Tibial nerve (tissue), 4 donors: ENCODE data around the gene HDAC11. TPM values are rescaled to one million over a fixed set of nuclear protein-coding genes. Genes with fewer than 3 reads are reported as not detected.

Source experiments
- DNase-seq, 2 donors: peaks; one replicate each; pipeline ENCODE4 v3.0.0-alpha.2; 2019; ENCODE audit warnings: low spot score in 2 of 2
- H3K27ac ChIP-seq, 4 donors: fragments of 200-600 bp; sonication (generic) in 3 of 4; one replicate each; pipeline ENCODE4 v1.5.1; 2017 to 2019; ENCODE audit warnings: mild to moderate bottlenecking in 1 of 4
- H3K27me3 ChIP-seq, 2 donors: fragments of 200-600 bp; sonication (generic) in 1 of 2; one replicate each; pipeline versions ENCODE4 v1.5.1 to v1.6.0; 2017 to 2019
- H3K36me3 ChIP-seq, 3 donors: fragments of 200-600 bp; sonication (generic); one replicate each; pipeline ENCODE4 v1.5.1; 2018 to 2019
- H3K4me1 ChIP-seq, 4 donors: fragments of 200-600 bp; sonication (generic) in 3 of 4; one replicate each; pipeline ENCODE4 v1.5.1; 2017 to 2019
- H3K4me3 ChIP-seq, 4 donors: fragments of 200-600 bp; sonication (generic) in 3 of 4; one replicate each; pipeline ENCODE4 v1.5.1; 2017 to 2019; ENCODE audit warnings: mild to moderate bottlenecking in 1 of 4, moderate library complexity in 1 of 4
- H3K9me3 ChIP-seq, 4 donors: fragments of 200-600 bp; sonication (generic) in 3 of 4; one replicate each; pipeline ENCODE4 v1.5.1; 2017 to 2019
- EP300 ChIP-seq, 2 donors: sonication (generic); formaldehyde crosslinking; IDR thresholded peaks; one replicate each; pipeline ENCODE4 v1.6.1; 2017; ENCODE audit warnings: antibody characterized with exemption in 2 of 2, mild to moderate bottlenecking in 1 of 2
- POLR2A ChIP-seq, 2 donors: fragments of 450-650 bp; IDR thresholded peaks; one replicate each; pipeline ENCODE4 v1.6.1; 2017; ENCODE audit warnings: antibody characterized with exemption in 2 of 2, mild to moderate bottlenecking in 2 of 2, moderate library complexity in 2 of 2
- WGBS, 2 donors: methylation state at CpG; one replicate each; pipeline ENCODE4 v1.1.5; 2018; 5-methylcytosine and 5-hydroxymethylcytosine counted together
- total RNA-seq, 4 donors: library from RNA; depleted of rRNA; stranded (reverse); fragments of >200 nt; gene quantifications; one replicate each; pipeline ENCODE4 v1.1.0, GENCODE V29; 2016
- TF ChIP-seq, protein P1 (sequence below), 5 experiments: fragments of 200-600 bp in 3 of 5; fragments of 450-650 bp in 2 of 5; sonication (generic) in 3 of 5; IDR thresholded peaks; one replicate each; pipeline ENCODE4 v1.5.1; 2016 to 2019; ENCODE audit warnings: antibody characterized with exemption in 5 of 5, mild to moderate bottlenecking in 3 of 5, moderate library complexity in 2 of 5

HDAC11 gene
- total RNA-seq, 4 donors from 2014 or later: 20.9 to 25.1 (median 23.9) TPM

DNA sequence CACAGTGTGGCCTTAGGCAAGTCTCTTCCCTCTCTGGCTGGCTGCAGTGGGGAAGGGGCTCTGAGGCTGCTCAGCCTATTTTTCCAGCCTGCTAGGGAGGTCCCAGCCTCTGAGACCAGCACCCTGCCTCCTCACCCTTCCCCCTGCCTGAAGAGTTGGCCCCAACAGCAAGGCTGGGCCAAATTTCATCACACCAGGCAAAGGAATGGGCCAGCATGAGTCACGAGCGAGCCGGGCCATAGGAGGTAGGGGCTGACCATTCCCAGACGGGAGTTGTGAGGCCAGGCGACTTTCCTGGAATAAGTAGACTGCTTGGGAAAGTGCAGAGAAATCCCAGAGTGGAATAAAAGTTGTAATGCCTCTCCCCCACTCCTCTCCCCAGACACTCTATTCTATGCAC, 63.1 kb downstream of the HDAC11 start:
- Histone ChIP-seq H3K27me3 (no peaks in the 10 kb centered on the region), H3K4me1 (peaks cover 0 to 61% (median 11%) of the 10 kb centered on the region in 4 donors), H3K36me3 (no peaks in the 10 kb centered on the region), H3K4me3 (no peak overlapping the region), H3K9me3 (no peaks in the 10 kb centered on the region), H3K27ac (peak overlapping the region in 2 of 4 donors; percentile 82 to 88)
- peak; percentile 61 to 77 for DNase-seq
- TF ChIP-seq EP300 (IDR thresholded peaks at IDR 0.05) (peak in 1 of 2 donors; percentile 89), POLR2A (IDR thresholded peaks at IDR 0.05) (no peak)
- 46 to 48% methylated on average over 5 of the region's 5 CpGs for WGBS, 2 donors

DNA sequence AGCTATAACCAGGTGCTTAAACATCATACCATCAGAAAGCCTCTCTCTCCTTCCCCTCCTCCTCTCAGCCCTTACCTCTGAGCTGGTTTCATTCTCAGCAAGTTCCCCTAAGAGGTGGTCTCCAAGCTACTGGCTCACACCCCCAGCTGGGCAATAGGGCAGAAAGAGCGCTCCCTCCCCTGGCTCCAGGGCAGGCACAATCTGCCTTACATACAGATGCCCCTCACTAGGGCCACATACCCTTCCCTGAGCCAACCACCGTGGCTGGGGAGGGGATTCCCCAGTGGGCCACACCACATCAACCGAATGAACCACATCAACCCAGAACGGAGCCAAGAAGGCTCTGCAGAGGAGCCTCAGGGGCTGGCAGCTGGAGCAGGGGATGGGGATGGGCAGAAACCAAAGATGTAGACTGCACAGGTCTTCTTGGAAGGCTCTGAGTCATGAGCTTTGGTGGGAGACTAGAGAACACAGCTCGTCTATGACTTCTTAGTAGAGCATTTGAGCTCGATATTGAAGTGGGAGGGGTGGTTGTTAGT, 64.3 kb downstream of the HDAC11 start:
- Histone ChIP-seq H3K27me3 (no peaks in the 10 kb centered on the region), H3K4me3 (no peak overlapping the region), H3K27ac (peak overlapping the region in 1 of 4 donors; percentile 88), H3K36me3 (no peaks in the 10 kb centered on the region), H3K4me1 (peaks cover 0 to 59% (median 14%) of the 10 kb centered on the region in 4 donors), H3K9me3 (no peaks in the 10 kb centered on the region)
- 40 to 47% methylated on average over 6 of the region's 6 CpGs for WGBS, 2 donors
- TF ChIP-seq, protein P1, sequence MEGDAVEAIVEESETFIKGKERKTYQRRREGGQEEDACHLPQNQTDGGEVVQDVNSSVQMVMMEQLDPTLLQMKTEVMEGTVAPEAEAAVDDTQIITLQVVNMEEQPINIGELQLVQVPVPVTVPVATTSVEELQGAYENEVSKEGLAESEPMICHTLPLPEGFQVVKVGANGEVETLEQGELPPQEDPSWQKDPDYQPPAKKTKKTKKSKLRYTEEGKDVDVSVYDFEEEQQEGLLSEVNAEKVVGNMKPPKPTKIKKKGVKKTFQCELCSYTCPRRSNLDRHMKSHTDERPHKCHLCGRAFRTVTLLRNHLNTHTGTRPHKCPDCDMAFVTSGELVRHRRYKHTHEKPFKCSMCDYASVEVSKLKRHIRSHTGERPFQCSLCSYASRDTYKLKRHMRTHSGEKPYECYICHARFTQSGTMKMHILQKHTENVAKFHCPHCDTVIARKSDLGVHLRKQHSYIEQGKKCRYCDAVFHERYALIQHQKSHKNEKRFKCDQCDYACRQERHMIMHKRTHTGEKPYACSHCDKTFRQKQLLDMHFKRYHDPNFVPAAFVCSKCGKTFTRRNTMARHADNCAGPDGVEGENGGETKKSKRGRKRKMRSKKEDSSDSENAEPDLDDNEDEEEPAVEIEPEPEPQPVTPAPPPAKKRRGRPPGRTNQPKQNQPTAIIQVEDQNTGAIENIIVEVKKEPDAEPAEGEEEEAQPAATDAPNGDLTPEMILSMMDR (IDR thresholded peaks at IDR 0.05): no peak
- TF ChIP-seq POLR2A (IDR thresholded peaks at IDR 0.05) (no peak), EP300 (IDR thresholded peaks at IDR 0.05) (no peak)
- DNase-seq: no peak

DNA sequence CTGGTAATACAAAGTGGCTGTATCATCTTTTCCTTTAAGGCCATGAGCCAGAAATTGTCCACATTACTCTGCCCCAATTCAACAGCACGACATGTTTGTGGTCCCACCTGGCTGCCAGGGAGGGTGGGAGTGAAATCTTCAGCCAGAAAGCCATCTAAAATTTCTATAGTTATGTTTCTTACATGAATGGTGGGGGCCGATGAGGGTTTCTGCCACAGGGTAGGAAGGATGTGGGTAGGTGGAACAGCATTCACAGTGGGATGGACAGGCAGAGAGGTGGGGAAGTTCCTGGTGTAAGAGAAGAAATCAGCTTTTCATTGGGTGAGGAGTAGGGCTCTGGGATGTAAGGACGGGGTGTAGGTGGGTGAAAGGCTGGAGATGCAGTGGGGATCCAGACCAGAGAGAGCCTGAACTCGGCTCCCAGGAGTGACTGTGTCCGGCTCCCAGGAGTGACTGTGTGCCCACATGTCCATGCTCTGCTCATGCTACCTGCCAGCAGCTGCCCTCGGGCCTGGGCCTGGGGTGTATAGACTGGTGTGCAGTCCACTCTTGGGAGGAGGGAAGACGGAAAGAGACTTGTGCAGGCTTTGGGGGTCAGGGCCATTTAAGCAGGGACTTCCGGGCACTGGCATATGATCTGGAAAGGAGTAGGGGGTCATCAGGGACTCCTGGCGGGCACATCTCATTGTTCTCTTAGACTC, 65.0 kb downstream of the HDAC11 start:
- peaks cover 0 to 59% (median 11%) of the 10 kb centered on the region in 4 donors for H3K4me1 ChIP-seq
- TF ChIP-seq EP300 (IDR thresholded peaks at IDR 0.05): no peak
- TF ChIP-seq, protein P1 (IDR thresholded peaks at IDR 0.05): no peak
- TF ChIP-seq POLR2A (IDR thresholded peaks at IDR 0.05): no peak
- no peak overlapping the region for H3K4me3 ChIP-seq
- H3K9me3 ChIP-seq: no peaks in the 10 kb centered on the region
- peak overlapping the region in 2 of 4 donors; percentile 36 to 88 for H3K27ac ChIP-seq
- H3K36me3 ChIP-seq: no peaks in the 10 kb centered on the region
- no peaks in the 10 kb centered on the region for H3K27me3 ChIP-seq
- WGBS, 2 donors: 64 to 67% methylated on average over 8 to 9 of the region's 9 CpGs
- no peak for DNase-seq

GRCh38 chr3:13545952-13546454, 65.9 kb downstream of the HDAC11 start:
- H3K4me3 ChIP-seq: no peak overlapping the region

DNA sequence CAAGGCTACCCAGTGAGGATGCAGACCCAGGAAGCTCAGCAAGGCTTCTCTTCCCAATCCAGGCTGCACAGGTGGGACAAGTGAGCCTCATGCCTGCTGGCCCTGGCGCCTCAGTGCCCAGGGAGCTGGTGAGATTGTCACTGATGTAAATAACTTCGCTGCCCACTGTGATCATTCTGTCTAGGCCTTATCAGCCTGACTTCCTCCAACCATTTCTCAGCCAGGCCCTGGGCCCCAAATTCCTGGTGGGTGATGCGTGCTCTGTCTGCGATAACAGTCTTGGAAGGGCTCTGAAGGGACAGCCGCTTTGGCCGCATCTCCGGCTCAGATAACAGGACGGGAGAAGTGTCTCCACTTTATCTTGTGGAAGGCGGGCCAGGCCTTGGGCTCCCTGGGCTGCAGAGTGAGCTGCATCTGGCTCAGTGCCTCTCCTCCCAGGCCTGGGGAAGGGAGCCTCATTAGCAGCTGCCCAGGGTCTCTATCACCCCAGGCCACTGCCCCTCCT, 66.6 kb downstream of the HDAC11 start:
- WGBS, 2 donors: 65 to 78% methylated on average over 9 of the region's 9 CpGs
- peak overlapping the region; percentile 27 to 88 (median 57) for H3K27ac ChIP-seq
- no peak for DNase-seq
- no peaks in the 10 kb centered on the region for H3K27me3 ChIP-seq
- TF ChIP-seq, protein P1 (IDR thresholded peaks at IDR 0.05): no peak
- TF ChIP-seq POLR2A (IDR thresholded peaks at IDR 0.05) (no peak), EP300 (IDR thresholded peaks at IDR 0.05) (no peak)
- H3K4me1 ChIP-seq: peaks cover 0 to 69% (median 11%) of the 10 kb centered on the region in 4 donors
- H3K9me3 ChIP-seq: no peaks in the 10 kb centered on the region
- no peak overlapping the region for H3K4me3 ChIP-seq
- H3K36me3 ChIP-seq: no peaks in the 10 kb centered on the region

More at GRCh38 chr3:13545952-13546454, 65.9 kb downstream of the HDAC11 start:
- no peaks in the 10 kb centered on the region for H3K9me3 ChIP-seq
- TF ChIP-seq POLR2A (IDR thresholded peaks at IDR 0.05): no peak
- TF ChIP-seq EP300 (IDR thresholded peaks at IDR 0.05): no peak
- TF ChIP-seq, protein P1 (IDR thresholded peaks at IDR 0.05): no peak
- no peaks in the 10 kb centered on the region for H3K36me3 ChIP-seq
- 73 to 87% methylated on average over 8 to 9 of the region's 9 CpGs for WGBS, 2 donors
- no peak for DNase-seq
- H3K27me3 ChIP-seq: no peaks in the 10 kb centered on the region
- peak overlapping the region; percentile 27 to 88 (median 38) for H3K27ac ChIP-seq
- H3K4me1 ChIP-seq: peaks cover 0 to 62% (median 11%) of the 10 kb centered on the region in 4 donors
